HFFc6 (cell line): ENCODE data around the gene AK9. TPM values are rescaled to one million over a fixed set of nuclear protein-coding genes. Genes with fewer than 3 reads are reported as not detected.
"Not testable (repeated sequence)": the region's sequence is repeated elsewhere in the genome, so short reads cannot be mapped to it uniquely, and the experiment has no call there.

Source experiments
- DNase-seq: peaks from one replicate; pipeline ENCODE4 v3.0.0-alpha.2; 2018
- H3K27ac Mint-ChIP-seq: 2 replicates; pipeline ENCODE4 v1.8.0; 2020; ENCODE audit warnings: mild to moderate bottlenecking, mixed read lengths
- H3K27me3 Mint-ChIP-seq: 2 replicates; pipeline ENCODE4 v1.8.0; 2021; ENCODE audit warnings: mild to moderate bottlenecking, moderate library complexity, mixed read lengths; ENCODE audit not compliant: insufficient read depth
- H3K36me3 Mint-ChIP-seq: 2 replicates; pipeline ENCODE4 v1.8.0; 2021; ENCODE audit warnings: low read depth, mixed read lengths
- H3K4me1 Mint-ChIP-seq: 2 replicates; pipeline ENCODE4 v1.8.0; 2020; ENCODE audit warnings: low read depth, mixed read lengths
- H3K4me3 Mint-ChIP-seq: 2 replicates; pipeline ENCODE4 v1.8.0; 2020; ENCODE audit warnings: mild to moderate bottlenecking, moderate library complexity, mixed read lengths
- H3K9me3 Mint-ChIP-seq: 2 replicates; pipeline ENCODE4 v1.8.0; 2020; ENCODE audit warnings: mild to moderate bottlenecking, mixed read lengths
- CTCF ChIP-seq: fragments of 200-600 bp; sonication (generic); IDR thresholded peaks from 2 replicates; pipeline ENCODE4 v1.5.0; 2021; ENCODE audit warnings: antibody characterized with exemption, mild to moderate bottlenecking
- total RNA-seq, 6 experiments: library from RNA; stranded (reverse); fragmentation: NEBNext Ultra II Directional; extraction: Animal tissue kit (Norgen Biotek cat#: 25700); gene quantifications; 2 replicates in 1 of 6; 3 replicates in 5 of 6; pipeline ENCODE4 v1.2.3, GENCODE V29; 2021

The AK9 gene
- total RNA-seq, 6 experiments from 2014 or later = 1.2 to 2.0 (median 1.5) TPM

GRCh38 chr6:109695468-109695867 is 4.5 kb upstream of the AK9 start:
- TF ChIP-seq CTCF = no peak; the same call in 1 of the 2 replicates
- no peak for DNase-seq
- Mint-ChIP-seq H3K27ac (no peak overlapping the region), H3K4me1 (peaks cover 24% of the 10 kb centered on the region), H3K36me3 (peaks cover 10% of the 10 kb centered on the region), H3K27me3 (0 out of 2 replicates have a peak, but pooled peaks cover 1% of the 10 kb centered on the region), H3K4me3 (no peak overlapping the region), H3K9me3 (no peaks in the 10 kb centered on the region)

GRCh38 chr6:109693111-109693510 is 2.1 kb upstream of the AK9 start:
- Mint-ChIP-seq H3K27ac (no peak overlapping the region), H3K27me3 (no peaks in the 10 kb centered on the region), H3K4me3 (no peak overlapping the region), H3K36me3 (peaks cover 10% of the 10 kb centered on the region), H3K4me1 (peaks cover 30% of the 10 kb centered on the region), H3K9me3 (no peaks in the 10 kb centered on the region)
- no peak for DNase-seq
- no peak for TF ChIP-seq CTCF

- Mint-ChIP-seq H3K36me3 (no peaks in the 10 kb centered on the region), H3K4me3 (peak overlapping the region; percentile 93), H3K9me3 (no peaks in the 10 kb centered on the region), H3K4me1 (peaks cover 33% of the 10 kb centered on the region), H3K27me3 (peaks cover 1% of the 10 kb centered on the region; the same call in 1 of the 2 replicates), H3K27ac (peak overlapping the region; percentile 86)
- TF ChIP-seq CTCF = no peak
- no peak for DNase-seq
Observed at GRCh38 chr6:109690373-109690736, 647 bp downstream of the AK9 start.

GRCh38 chr6:109687271-109687761 is 3.7 kb downstream of the AK9 start:
- no peak for TF ChIP-seq CTCF
- peaks cover 32% of the 10 kb centered on the region for H3K4me1 Mint-ChIP-seq
- no peaks in the 10 kb centered on the region for H3K36me3 Mint-ChIP-seq
- DNase-seq = peak; percentile 84
- peaks cover 12% of the 10 kb centered on the region; the same call in 1 of the 2 replicates for H3K9me3 Mint-ChIP-seq
- H3K27ac Mint-ChIP-seq = peak overlapping the region; percentile 72
- no peak overlapping the region for H3K4me3 Mint-ChIP-seq
- H3K27me3 Mint-ChIP-seq = peaks cover 1% of the 10 kb centered on the region

- Mint-ChIP-seq H3K9me3 (peaks cover 12% of the 10 kb centered on the region; the same call in 1 of the 2 replicates), H3K36me3 (no peaks in the 10 kb centered on the region), H3K27me3 (peaks cover 3% of the 10 kb centered on the region), H3K4me3 (no peak overlapping the region), H3K27ac (peak overlapping the region; percentile 72), H3K4me1 (peaks cover 26% of the 10 kb centered on the region)
- no peak for DNase-seq
- TF ChIP-seq CTCF = no peak
Observed at GRCh38 chr6:109686566-109687265, 4.3 kb downstream of the AK9 start.

- not testable (repeated sequence) for H3K4me1 Mint-ChIP-seq, H3K4me3 Mint-ChIP-seq, DNase-seq, H3K9me3 Mint-ChIP-seq, H3K27ac Mint-ChIP-seq, H3K36me3 Mint-ChIP-seq
- H3K27me3 Mint-ChIP-seq = peaks cover 14% of the 10 kb centered on the region
Observed at GRCh38 chr6:109678661-109679505, 12.1 kb downstream of the AK9 start.
